Left lobe of liver (tissue), 2 donors: Measurements from ENCODE around the gene ZNF778. TPM values are rescaled to one million over a fixed set of nuclear protein-coding genes. Genes with fewer than 3 reads are reported as not detected.
A peak's percentile ranks its signal among the peaks of the same experiment; 100 is the strongest.

ENCODE experiments used
- ATAC-seq: fragments of 200-7000 bp; cut with Tn5 transposase; one replicate; pipeline ENCODE4 v1.9.1; 2020; ENCODE audit warnings: mild to moderate bottlenecking, moderate library complexity
- DNase-seq: peaks from one replicate; pipeline ENCODE4 v3.0.0-alpha.2; 2020; ENCODE audit warnings: low spot score
- total RNA-seq: library from RNA; stranded (reverse); gene quantifications from one replicate; pipeline ENCODE4 v1.2.1, GENCODE V29; 2021
- donor health status: DM: no; HTN: no; CAD: no; lungs with moderate emphysema.
- donor health status: DM: no; HTN: yes; CAD: no.

Gene ZNF778
- 5.3 TPM for total RNA-seq

- ATAC-seq (peak; percentile 94), DNase-seq (peak; percentile 86)
These were observed at the start of gene ZNF778 for GRCh38 chr16:89217388-89218191. TSS of gene ZNF778 (plus strand) at chr16:89217703. CDS start at chr16:89221128, 3,425 bp downstream.

GRCh38 chr16:89168381-89169189, 48.9 kb upstream of the ZNF778 start:
- DNase-seq (no peak), ATAC-seq (no peak)

- DNase-seq (no peak), ATAC-seq (no peak)
These were observed 47.7 kb upstream of the ZNF778 start for GRCh38 chr16:89169778-89170177.

- no peak for ATAC-seq
- DNase-seq: no peak
These were observed 46.9 kb upstream of the ZNF778 start for GRCh38 chr16:89170346-89171215.

- ATAC-seq (peak; percentile 82), DNase-seq (peak; percentile 86)
These were observed 46.0 kb upstream of the ZNF778 start, which contains the start of gene CDH15 for GRCh38 chr16:89171216-89172170. TSS of gene CDH15 (plus strand) at chr16:89171748. CDS start at chr16:89171832, 84 bp downstream.

- DNase-seq (no peak), ATAC-seq (no peak)
These were observed 45.4 kb upstream of the ZNF778 start for GRCh38 chr16:89172171-89172527.

- ATAC-seq: peak; percentile 57
- no peak for DNase-seq
These were observed 44.9 kb upstream of the ZNF778 start for GRCh38 chr16:89172528-89173173.

- DNase-seq (no peak), ATAC-seq (no peak)
These were observed 44.2 kb upstream of the ZNF778 start for GRCh38 chr16:89173174-89173921.

GRCh38 chr16:89174055-89174827, 43.3 kb upstream of the ZNF778 start:
- DNase-seq: no peak
- no peak for ATAC-seq

GRCh38 chr16:89174877-89175276, 42.6 kb upstream of the ZNF778 start:
- no peak for DNase-seq
- peak; percentile 33 for ATAC-seq

GRCh38 chr16:89175280-89176146, 42.0 kb upstream of the ZNF778 start:
- DNase-seq (no peak), ATAC-seq (no peak)

GRCh38 chr16:89176147-89176690, 41.3 kb upstream of the ZNF778 start:
- ATAC-seq: no peak
- no peak for DNase-seq

GRCh38 chr16:89176717-89177116, 40.8 kb upstream of the ZNF778 start:
- no peak for DNase-seq

GRCh38 chr16:89177501-89177900, 40.0 kb upstream of the ZNF778 start:
- DNase-seq: no peak
- ATAC-seq: no peak

More at GRCh38 chr16:89176717-89177116, 40.8 kb upstream of the ZNF778 start:
- no peak for ATAC-seq

GRCh38 chr16:89178453-89179147, 38.9 kb upstream of the ZNF778 start:
- no peak for DNase-seq
- no peak for ATAC-seq

GRCh38 chr16:89179148-89179484, 38.4 kb upstream of the ZNF778 start:
- ATAC-seq (no peak), DNase-seq (no peak)
